ENCODE data around the gene PWP2. TPM values are rescaled to one million over a fixed set of nuclear protein-coding genes. Genes with fewer than 3 reads are reported as not detected.
"Not testable (repeated sequence)": the region's sequence is repeated elsewhere in the genome, so short reads cannot be mapped to it uniquely, and the experiment has no call there.

The PWP2 gene
- total and polyA plus RNA-seq, 2 donors (not counting 3 experiments of a cell fraction or from before 2014, with no cell fraction given) = 5.1 to 31.8 TPM

DNA sequence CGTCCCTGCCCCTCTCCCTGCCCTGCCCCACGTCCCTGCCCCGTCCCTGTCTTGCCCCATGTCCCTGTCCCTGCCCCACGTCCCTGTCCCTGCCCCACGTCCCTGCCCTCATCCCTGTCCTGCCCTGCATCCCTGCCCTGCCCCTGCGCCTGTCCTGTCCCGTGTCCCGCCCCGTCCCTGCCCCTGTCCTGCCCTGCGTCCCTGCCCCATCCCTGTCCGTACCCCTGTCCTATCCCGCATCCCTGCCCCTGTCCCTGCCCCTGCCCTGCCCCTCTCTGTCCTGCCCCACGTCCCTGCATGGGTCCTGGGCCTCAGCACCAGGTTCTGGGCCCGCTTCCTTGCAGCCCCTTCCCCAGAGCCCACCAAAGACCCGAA, 53.1 kb downstream of the PWP2 start:
- H3K4me2 ChIP-seq (ENCODE audit: insufficient read depth, low read length); dilution Hi-C loops (cut with MboI; ENCODE audit: extremely low pct_ligation_motif_present, low sequenced_read_pairs); BruUV-seq (replicated peaks); POLR2A ChIA-PET; H3K9me3 ChIP-seq (replicated peaks; ENCODE audit: control insufficient read depth, insufficient read depth, low read length); CTCF ChIA-PET; H4K20me1 ChIP-seq (replicated peaks; ENCODE audit: control insufficient read depth, extremely low read depth, insufficient read depth, low read length); H3K79me2 ChIP-seq (ENCODE audit: control insufficient read depth, insufficient read depth, low read length); intact Hi-C loops (cut with micrococcal nuclease); H3K36me3 ChIP-seq (ENCODE audit: control insufficient read depth in 2 of 2, extremely low read depth in 1 of 2, insufficient read depth in 2 of 2, low read length in 2 of 2); H3K9ac ChIP-seq (replicated peaks; ENCODE audit: extremely low read depth, insufficient read depth, low read length); FAIRE-seq; H3K4me3 ChIP-seq (replicated peaks in 1 of 3; ENCODE audit: insufficient read depth in 1 of 3, low read depth in 1 of 3, low read length in 3 of 3); H3K4me1 ChIP-seq (ENCODE audit: control insufficient read depth, extremely low read depth, insufficient read depth, low read length); H3K27ac ChIP-seq (ENCODE audit: insufficient read depth, low read depth, low read length); H2AFZ ChIP-seq (ENCODE audit: low read depth, low read length); H3K9me1 ChIP-seq (replicated peaks; ENCODE audit: control insufficient read depth, extremely low read depth, insufficient read depth, low read length); H3K27me3 ChIP-seq (ENCODE audit: control insufficient read depth in 2 of 2, insufficient read depth in 2 of 2, low read length in 2 of 2); DNase-seq (ENCODE audit: low read depth, low spot score): not testable (repeated sequence)

DNA sequence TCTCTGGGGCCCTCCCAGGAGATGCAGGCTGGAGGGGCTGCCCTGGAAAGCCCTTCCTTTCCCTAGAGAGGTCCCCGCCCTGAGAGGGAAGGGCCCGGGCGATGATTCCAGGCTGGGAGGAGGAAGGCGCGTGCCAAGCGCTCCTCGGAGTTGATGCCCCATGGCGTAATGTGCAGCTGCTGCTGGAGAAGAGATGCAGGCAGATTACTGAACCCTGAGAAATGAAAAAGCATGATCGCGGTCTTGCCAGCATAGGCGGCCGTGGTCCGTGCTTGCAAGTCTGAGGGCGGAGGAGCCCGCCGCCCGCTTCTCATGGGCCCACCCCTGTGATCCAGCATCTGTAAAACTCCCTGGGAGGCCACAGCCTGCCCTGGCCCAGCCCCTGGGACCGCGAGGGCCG, 53.6 kb downstream of the PWP2 start:
- H3K9me3 ChIP-seq (replicated peaks; ENCODE audit: control insufficient read depth, insufficient read depth, low read length); CTCF ChIA-PET; intact Hi-C loops (cut with micrococcal nuclease); POLR2A ChIA-PET; DNase-seq (ENCODE audit: low read depth, low spot score); H3K79me2 ChIP-seq (ENCODE audit: control insufficient read depth, insufficient read depth, low read length); H3K4me2 ChIP-seq (ENCODE audit: insufficient read depth, low read length); H3K27me3 ChIP-seq (ENCODE audit: control insufficient read depth in 2 of 2, insufficient read depth in 2 of 2, low read length in 2 of 2); H3K4me1 ChIP-seq (ENCODE audit: control insufficient read depth, extremely low read depth, insufficient read depth, low read length); H3K36me3 ChIP-seq (ENCODE audit: control insufficient read depth in 2 of 2, extremely low read depth in 1 of 2, insufficient read depth in 2 of 2, low read length in 2 of 2); H2AFZ ChIP-seq (ENCODE audit: low read depth, low read length); H3K9ac ChIP-seq (replicated peaks; ENCODE audit: extremely low read depth, insufficient read depth, low read length); dilution Hi-C loops (cut with MboI; ENCODE audit: extremely low pct_ligation_motif_present, low sequenced_read_pairs); BruUV-seq (replicated peaks); H3K4me3 ChIP-seq (replicated peaks in 1 of 3; ENCODE audit: insufficient read depth in 1 of 3, low read depth in 1 of 3, low read length in 3 of 3); H3K9me1 ChIP-seq (replicated peaks; ENCODE audit: control insufficient read depth, extremely low read depth, insufficient read depth, low read length); H4K20me1 ChIP-seq (replicated peaks; ENCODE audit: control insufficient read depth, extremely low read depth, insufficient read depth, low read length); H3K27ac ChIP-seq (ENCODE audit: insufficient read depth, low read depth, low read length); FAIRE-seq: not testable (repeated sequence)

DNA sequence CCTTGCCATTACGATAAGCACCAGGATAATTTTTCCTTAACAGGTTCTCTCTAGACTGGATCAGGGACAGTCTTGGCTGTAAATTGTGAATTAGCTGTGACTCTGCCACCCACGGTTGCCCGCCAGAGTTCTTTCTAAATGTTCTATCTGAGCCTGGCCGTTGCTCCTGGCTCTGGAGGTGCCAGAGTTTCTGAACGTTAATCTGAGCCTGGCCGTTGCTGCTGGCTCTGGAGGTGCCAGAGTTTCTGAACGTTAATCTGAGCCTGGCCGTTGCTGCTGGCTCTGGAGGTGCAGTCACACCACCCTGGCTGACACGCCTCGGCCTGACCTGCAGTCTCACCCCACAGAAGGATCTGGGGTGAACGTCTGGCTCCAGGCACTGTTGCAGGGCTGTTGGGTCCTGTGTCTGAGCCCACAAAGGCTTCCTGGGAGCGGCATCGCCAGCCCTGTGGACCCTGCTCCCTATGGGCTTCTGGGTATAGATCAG, 56.0 kb downstream of the PWP2 start:
- H3K27me3 ChIP-seq (ENCODE audit: control insufficient read depth in 2 of 2, insufficient read depth in 2 of 2, low read length in 2 of 2); H3K9me1 ChIP-seq (replicated peaks; ENCODE audit: control insufficient read depth, extremely low read depth, insufficient read depth, low read length); FAIRE-seq; dilution Hi-C loops (cut with MboI; ENCODE audit: extremely low pct_ligation_motif_present, low sequenced_read_pairs); H2AFZ ChIP-seq (ENCODE audit: low read depth, low read length); H3K4me2 ChIP-seq (ENCODE audit: insufficient read depth, low read length); intact Hi-C loops (cut with micrococcal nuclease); H3K27ac ChIP-seq (ENCODE audit: insufficient read depth, low read depth, low read length); H4K20me1 ChIP-seq (replicated peaks; ENCODE audit: control insufficient read depth, extremely low read depth, insufficient read depth, low read length); H3K4me3 ChIP-seq (replicated peaks in 1 of 3; ENCODE audit: insufficient read depth in 1 of 3, low read depth in 1 of 3, low read length in 3 of 3); BruUV-seq (replicated peaks); H3K79me2 ChIP-seq (ENCODE audit: control insufficient read depth, insufficient read depth, low read length); CTCF ChIA-PET; H3K4me1 ChIP-seq (ENCODE audit: control insufficient read depth, extremely low read depth, insufficient read depth, low read length); POLR2A ChIA-PET; H3K9me3 ChIP-seq (replicated peaks; ENCODE audit: control insufficient read depth, insufficient read depth, low read length); DNase-seq (ENCODE audit: low read depth, low spot score); H3K36me3 ChIP-seq (ENCODE audit: control insufficient read depth in 2 of 2, extremely low read depth in 1 of 2, insufficient read depth in 2 of 2, low read length in 2 of 2); H3K9ac ChIP-seq (replicated peaks; ENCODE audit: extremely low read depth, insufficient read depth, low read length): not testable (repeated sequence)

DNA sequence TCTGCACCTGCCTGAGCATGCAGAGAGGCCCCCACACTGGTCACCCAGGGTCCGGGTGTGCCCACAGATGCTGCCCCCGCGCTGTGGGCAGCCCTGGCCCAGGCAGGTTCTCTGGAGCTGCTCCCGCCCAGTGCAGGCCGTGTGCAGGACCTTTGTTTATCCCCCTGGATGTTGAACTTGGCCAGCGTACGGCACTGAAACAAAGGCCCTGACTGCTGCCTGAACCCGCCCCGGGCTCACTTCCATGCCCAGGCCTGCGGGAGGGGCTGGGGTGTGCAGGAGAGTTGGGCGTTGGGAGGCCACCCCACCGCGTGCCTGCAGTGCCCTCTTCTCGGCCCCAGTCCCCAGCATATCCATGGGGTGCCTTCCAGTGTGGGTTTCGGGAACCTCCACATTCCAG, 58.7 kb downstream of the PWP2 start:
- H3K4me2 ChIP-seq (ENCODE audit: insufficient read depth, low read length); DNase-seq (ENCODE audit: low read depth, low spot score); H2AFZ ChIP-seq (ENCODE audit: low read depth, low read length); H3K4me3 ChIP-seq (replicated peaks in 1 of 3; ENCODE audit: insufficient read depth in 1 of 3, low read depth in 1 of 3, low read length in 3 of 3); H3K36me3 ChIP-seq (ENCODE audit: control insufficient read depth in 2 of 2, extremely low read depth in 1 of 2, insufficient read depth in 2 of 2, low read length in 2 of 2); intact Hi-C loops (cut with micrococcal nuclease); BruUV-seq (replicated peaks); H3K9me3 ChIP-seq (replicated peaks; ENCODE audit: control insufficient read depth, insufficient read depth, low read length); H3K9ac ChIP-seq (replicated peaks; ENCODE audit: extremely low read depth, insufficient read depth, low read length); CTCF ChIA-PET; H3K27ac ChIP-seq (ENCODE audit: insufficient read depth, low read depth, low read length); H3K27me3 ChIP-seq (ENCODE audit: control insufficient read depth in 2 of 2, insufficient read depth in 2 of 2, low read length in 2 of 2); H3K79me2 ChIP-seq (ENCODE audit: control insufficient read depth, insufficient read depth, low read length); H3K4me1 ChIP-seq (ENCODE audit: control insufficient read depth, extremely low read depth, insufficient read depth, low read length); H3K9me1 ChIP-seq (replicated peaks; ENCODE audit: control insufficient read depth, extremely low read depth, insufficient read depth, low read length); H4K20me1 ChIP-seq (replicated peaks; ENCODE audit: control insufficient read depth, extremely low read depth, insufficient read depth, low read length); dilution Hi-C loops (cut with MboI; ENCODE audit: extremely low pct_ligation_motif_present, low sequenced_read_pairs); POLR2A ChIA-PET: not testable (repeated sequence)
- peak; percentile 59 for FAIRE-seq

Measured in endothelial cell of umbilical vein (primary cell).